GM12878 (cell line): ENCODE data around the gene RARB. TPM values are rescaled to one million over a fixed set of nuclear protein-coding genes. Genes with fewer than 3 reads are reported as not detected.
A peak's percentile ranks its signal among the peaks of the same experiment; 100 is the strongest.

Source experiments
- ATAC-seq: fragments of 200-7000 bp; cut with Tn5 transposase; 3 replicates; pipeline ENCODE4 v1.9.1; 2020; ENCODE audit warnings: mild to moderate bottlenecking, moderate library complexity
- BruUV-seq: library from RNA; stranded (reverse); fragments of 400-500 nt; replicated peaks from 2 replicates; lab custom pipeline; 2021; lab: Mats Ljungman, UMichigan
- CTCF ChIA-PET: fragments of 300-600 bp; sonication (Branson Sonifier 250); formaldehyde crosslinking; extraction: SDS; loops from one replicate; lab custom pipeline; 2021; ENCODE audit warnings: inconsistent platforms; lab: Yijun Ruan, JAX
- POLR2A ChIA-PET: fragments of 350-600 bp; formaldehyde crosslinking; extraction: SDS; loops from one replicate; lab custom pipeline; 2021; ENCODE audit warnings: inconsistent platforms; lab: Charles Lee
- RAD21 ChIA-PET: fragments of 300-600 bp; sonication (Branson Sonifier 250); formaldehyde crosslinking; loops from one replicate; lab custom pipeline; 2023; ENCODE audit warnings: antibody characterized with exemption; ENCODE audit not compliant: unreplicated experiment; lab: Charles Lee
- SMC1A ChIA-PET: fragments of 300-600 bp; sonication (Branson Sonifier 250); formaldehyde crosslinking; loops from one replicate; lab custom pipeline; 2023; ENCODE audit not compliant: unreplicated experiment, uncharacterized antibody; lab: Charles Lee
- DNase-seq: peaks from one replicate; pipeline ENCODE4 v3.0.0-alpha.2; 2011; ENCODE audit warnings: low read depth, low spot score
- FAIRE-seq: peaks from 3 replicates; lab custom pipeline; 2011; peaks lifted over from hg19 to GRCh38; lab: Jason Lieb, UNC
- H2AFZ ChIP-seq: 2 replicates; pipeline ENCODE4 v1.6.0; 2011; ENCODE audit warnings: low read depth, low read length, control low read depth; ENCODE audit not compliant: control insufficient read depth
- H3K27ac ChIP-seq: 2 replicates; pipeline ENCODE4 v1.5.1; 2011; ENCODE audit warnings: control low read depth; ENCODE audit not compliant: control insufficient read depth, insufficient read depth
- H3K27me3 ChIP-seq, 2 experiments: replicated peaks in 1 of 2; 2 replicates each; pipeline versions ENCODE4 v1.6.0 to v1.6.1; 2011; ENCODE audit warnings: low read length in 1 of 2; ENCODE audit not compliant: control insufficient read depth in 2 of 2, insufficient read depth in 2 of 2
- H3K36me3 ChIP-seq, 2 experiments: 2 replicates each; pipeline ENCODE4 v1.5.1; 2011; ENCODE audit warnings: low read length in 1 of 2; ENCODE audit not compliant: control insufficient read depth in 2 of 2, insufficient read depth in 2 of 2
- H3K4me1 ChIP-seq: 2 replicates; pipeline ENCODE4 v1.6.1; 2011; ENCODE audit warnings: mild to moderate bottlenecking, low read length, moderate library complexity, mixed read lengths; ENCODE audit not compliant: control insufficient read depth, insufficient read depth
- H3K4me2 ChIP-seq: 2 replicates; pipeline ENCODE4 v1.6.0; 2011; ENCODE audit warnings: control low read depth; ENCODE audit not compliant: control insufficient read depth, insufficient read depth
- H3K4me3 ChIP-seq: fragments of 200-600 bp; sonication (generic); 2 replicates; pipeline ENCODE4 v1.5.1; 2016
- H3K79me2 ChIP-seq: 2 replicates; pipeline ENCODE4 v1.6.0; 2011; ENCODE audit warnings: low read length; ENCODE audit not compliant: control insufficient read depth, insufficient read depth
- H3K9ac ChIP-seq: 2 replicates; pipeline ENCODE4 v1.8.0; 2011; ENCODE audit warnings: low read length, control low read depth, mixed read lengths; ENCODE audit not compliant: control insufficient read depth, insufficient read depth
- H3K9me3 ChIP-seq: replicated peaks from 3 replicates; pipeline ENCODE4 v1.5.1; 2011; ENCODE audit warnings: mild to moderate bottlenecking, low read length; ENCODE audit not compliant: control insufficient read depth, insufficient read depth
- H4K20me1 ChIP-seq: 2 replicates; pipeline ENCODE4 v1.6.0; 2011; ENCODE audit not compliant: control insufficient read depth, insufficient read depth
- CEBPB ChIP-seq, 2 experiments: fragments of 150-350 bp in 1 of 2; IDR thresholded peaks; 2 replicates each; pipeline ENCODE4 v1.6.1; 2012 to 2014; ENCODE audit warnings: low read depth in 2 of 2, low read length in 2 of 2, borderline replicate concordance in 1 of 2, inconsistent platforms in 1 of 2
- POLR2AphosphoS2 ChIP-seq: IDR thresholded peaks from 2 replicates; pipeline ENCODE4 v1.6.1; 2011; ENCODE audit warnings: low read depth, mild to moderate bottlenecking, low read length, improper control_type of control experiment, moderate library complexity
- RAD21 ChIP-seq: IDR thresholded peaks from 2 replicates; pipeline ENCODE4 v1.6.1; 2011; ENCODE audit warnings: mild to moderate bottlenecking, low read depth, low read length, moderate library complexity; ENCODE audit not compliant: insufficient read depth
- WGBS: methylation state at CpG from one replicate; pipeline ENCODE4 v1.1.6; 2016; ENCODE audit warnings: low lambda C conversion rate; ENCODE audit not compliant: insufficient replicate concordance, insufficient coverage; ENCODE audit errors: missing lambda C conversion rate; 5-methylcytosine and 5-hydroxymethylcytosine counted together
- in situ Hi-C: fragments of 300-500 bp; cut with MboI; formaldehyde crosslinking; loops from 9 replicates; pipeline ENCODE4 v1.14.3; 2018; ENCODE audit warnings: mixed read lengths
- intact Hi-C: fragments of 100-400 bp; cut with micrococcal nuclease; formaldehyde crosslinking; loops from one replicate; pipeline ENCODE4 v1.14.2; 2022; ENCODE audit not compliant: unreplicated experiment
- polyA plus RNA-seq, 11 experiments: library from polyadenylated mRNA; depleted of rRNA in 4 of 11; unstranded in 6 of 11; stranded (reverse) in 5 of 11; fragments of >200 nt; fragmentation: Nextera tagmentation in 4 of 11; fragmentation: Illumina TruSeq in 1 of 11; extraction: Ambion mirVana in 4 of 11; extraction: Trizol in 1 of 11; gene quantifications; 1 replicate in 1 of 11; 2 replicates in 10 of 11; pipeline versions ENCODE4 v1.2.1 to v1.2.3, GENCODE V29; 2011 to 2016; ENCODE audit warnings: inconsistent platforms in 2 of 11, missing spikeins in 2 of 11, low read depth in 1 of 11
- total RNA-seq, 4 experiments: library from RNA; depleted of rRNA in 3 of 4; stranded (reverse); fragments of >200 nt in 3 of 4; fragmentation: Illumina TruSeq in 1 of 4; extraction: Trizol in 1 of 4; gene quantifications; 2 replicates each; pipeline versions ENCODE4 v1.2.1 to v1.2.3, GENCODE V29; 2013 to 2021
- TF ChIP-seq, protein P1 (sequence below): IDR thresholded peaks from 2 replicates; pipeline ENCODE4 v1.6.1; 2011; ENCODE audit warnings: borderline replicate concordance, low read depth, mild to moderate bottlenecking, moderate library complexity, low read length; ENCODE audit not compliant: insufficient read depth, poor library complexity, severe bottlenecking

Gene RARB
- total and polyA plus RNA-seq, 10 of the 15 experiments (the other 5 are each of a cell fraction or from before 2014, with no cell fraction given) = 0.05 to 0.06 TPM; not detected in 8

DNA sequence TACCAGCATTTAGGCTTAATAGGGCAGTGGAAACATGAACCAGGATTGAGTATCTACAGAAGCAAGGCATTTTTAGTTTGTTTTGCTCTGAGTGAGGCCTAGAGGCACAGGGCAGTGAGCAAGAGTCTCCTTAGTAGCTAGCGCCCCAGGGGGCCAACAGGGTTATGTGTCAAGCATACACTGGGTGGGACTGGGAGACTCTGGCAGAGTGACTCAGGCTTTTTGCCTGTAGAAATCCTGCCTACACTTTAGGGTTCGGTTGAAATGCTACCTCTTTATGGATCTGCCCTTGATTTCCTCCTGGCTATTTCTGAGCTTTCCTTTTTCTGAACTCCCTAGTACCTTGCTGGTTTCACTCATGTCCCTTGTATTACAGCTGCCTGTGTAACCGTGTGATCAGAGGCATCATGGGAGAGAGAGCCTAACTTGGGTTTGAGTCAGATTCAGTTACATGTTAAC, 164.5 kb downstream of the RARB start:
- intact Hi-C loops (loop anchor here (5.0 to 10.0 kb wide), 2 partner anchors 820 to 908 kb away; no protein-coding TSS in a partner anchor), in situ Hi-C loops (loop anchor here (10.0 kb wide), 1 partner anchor 818 kb away; no protein-coding TSS in a partner anchor)
- Histone ChIP-seq H3K4me1 (no peaks in the 10 kb centered on the region), H3K9me3 (no peaks in the 10 kb centered on the region; the same call in 2 of the 3 replicates), H3K4me3 (no peak overlapping the region), H3K27me3 (no peaks in the 10 kb centered on the region), H3K36me3 (no peaks in the 10 kb centered on the region), H3K4me2 (no peak overlapping the region), H2AFZ (no peak overlapping the region), H3K79me2 (no peaks in the 10 kb centered on the region), H3K9ac (no peak overlapping the region), H4K20me1 (no peaks in the 10 kb centered on the region), H3K27ac (no peak overlapping the region)
- ChIA-PET CTCF (interaction anchor here (0.7 to 4.1 kb wide), 12 partner anchors 9 to 819 kb away, joined by 3 to 11 read pairs (median 4); no protein-coding TSS in a partner anchor), SMC1A (interaction anchor here (0.6 to 2.0 kb wide), 6 partner anchors 8 to 816 kb away, joined by 3 to 5 read pairs (median 3); no protein-coding TSS in a partner anchor), RAD21 (interaction anchor here (1.2 kb wide), 1 partner anchor 819 kb away, joined by 4 read pairs; no protein-coding TSS in a partner anchor), POLR2A (no interaction called here)
- WGBS = 45% methylated on average over 3 of the region's 3 CpGs
- no peak for DNase-seq
- BruUV-seq = no TSS peak
- peak; percentile 34; the same call in 2 of the 3 replicates for ATAC-seq
- TF ChIP-seq, protein P1, sequence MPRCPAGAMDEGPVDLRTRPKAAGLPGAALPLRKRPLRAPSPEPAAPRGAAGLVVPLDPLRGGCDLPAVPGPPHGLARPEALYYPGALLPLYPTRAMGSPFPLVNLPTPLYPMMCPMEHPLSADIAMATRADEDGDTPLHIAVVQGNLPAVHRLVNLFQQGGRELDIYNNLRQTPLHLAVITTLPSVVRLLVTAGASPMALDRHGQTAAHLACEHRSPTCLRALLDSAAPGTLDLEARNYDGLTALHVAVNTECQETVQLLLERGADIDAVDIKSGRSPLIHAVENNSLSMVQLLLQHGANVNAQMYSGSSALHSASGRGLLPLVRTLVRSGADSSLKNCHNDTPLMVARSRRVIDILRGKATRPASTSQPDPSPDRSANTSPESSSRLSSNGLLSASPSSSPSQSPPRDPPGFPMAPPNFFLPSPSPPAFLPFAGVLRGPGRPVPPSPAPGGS = peak; percentile 16
- no peak for TF ChIP-seq CEBPB (IDR thresholded peaks at IDR 0.05; ENCODE audit: borderline replicate concordance in 1 of 2, low read depth in 2 of 2, low read length in 2 of 2)
- no peak for TF ChIP-seq POLR2AphosphoS2
- peak; percentile 28; the same call in 1 of the 2 replicates for TF ChIP-seq RAD21
- FAIRE-seq = no peak
